Measurements from ENCODE around the gene PCGF1.

The PCGF1 gene

DNA sequence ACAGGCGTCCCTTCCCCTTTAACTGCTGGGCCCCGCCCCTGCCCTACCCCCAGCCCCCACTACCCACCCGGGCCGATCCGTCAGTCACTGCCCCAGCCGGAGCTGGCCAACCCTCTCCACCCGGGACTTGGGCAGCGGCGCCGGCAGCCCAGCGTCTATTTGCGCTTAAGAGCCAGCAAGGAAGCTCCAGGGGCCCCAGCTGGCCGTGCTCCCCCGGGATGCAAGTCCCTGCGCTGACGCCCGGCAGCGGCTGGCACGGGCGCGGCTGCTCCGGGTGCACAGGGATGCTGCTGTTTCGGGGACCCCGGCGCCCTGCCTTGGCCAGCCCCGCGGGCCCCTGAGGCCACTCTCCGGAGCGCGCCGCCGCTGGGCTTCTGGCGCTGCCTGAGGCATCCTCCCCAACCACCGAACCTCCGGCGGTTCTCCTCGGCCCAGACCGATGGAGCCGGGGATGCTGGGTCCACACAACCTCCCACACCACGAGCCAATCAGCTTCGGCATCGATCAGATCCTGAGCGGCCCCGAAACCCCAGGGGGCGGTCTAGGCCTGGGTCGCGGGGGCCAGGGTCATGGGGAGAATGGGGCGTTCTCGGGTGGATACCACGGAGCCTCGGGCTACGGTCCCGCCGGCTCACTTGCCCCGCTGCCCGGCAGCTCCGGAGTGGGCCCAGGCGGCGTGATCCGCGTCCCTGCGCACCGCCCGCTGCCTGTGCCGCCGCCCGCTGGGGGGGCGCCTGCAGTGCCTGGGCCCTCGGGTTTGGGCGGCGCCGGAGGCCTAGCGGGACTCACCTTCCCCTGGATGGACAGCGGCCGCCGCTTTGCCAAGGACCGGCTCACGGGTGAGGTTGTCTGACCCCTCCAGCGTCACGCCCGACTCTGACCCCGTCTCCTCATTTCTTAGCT lies 7.1 kb upstream of the PCGF1 start, which contains the start of gene TLX2:
Gene TLX2, plus strand, starts transcription at position 83 of the 903 bp plus-strand sequence. Its CDS starts 357 bp downstream, at position 440.
- DNase-seq = no peak

DNA sequence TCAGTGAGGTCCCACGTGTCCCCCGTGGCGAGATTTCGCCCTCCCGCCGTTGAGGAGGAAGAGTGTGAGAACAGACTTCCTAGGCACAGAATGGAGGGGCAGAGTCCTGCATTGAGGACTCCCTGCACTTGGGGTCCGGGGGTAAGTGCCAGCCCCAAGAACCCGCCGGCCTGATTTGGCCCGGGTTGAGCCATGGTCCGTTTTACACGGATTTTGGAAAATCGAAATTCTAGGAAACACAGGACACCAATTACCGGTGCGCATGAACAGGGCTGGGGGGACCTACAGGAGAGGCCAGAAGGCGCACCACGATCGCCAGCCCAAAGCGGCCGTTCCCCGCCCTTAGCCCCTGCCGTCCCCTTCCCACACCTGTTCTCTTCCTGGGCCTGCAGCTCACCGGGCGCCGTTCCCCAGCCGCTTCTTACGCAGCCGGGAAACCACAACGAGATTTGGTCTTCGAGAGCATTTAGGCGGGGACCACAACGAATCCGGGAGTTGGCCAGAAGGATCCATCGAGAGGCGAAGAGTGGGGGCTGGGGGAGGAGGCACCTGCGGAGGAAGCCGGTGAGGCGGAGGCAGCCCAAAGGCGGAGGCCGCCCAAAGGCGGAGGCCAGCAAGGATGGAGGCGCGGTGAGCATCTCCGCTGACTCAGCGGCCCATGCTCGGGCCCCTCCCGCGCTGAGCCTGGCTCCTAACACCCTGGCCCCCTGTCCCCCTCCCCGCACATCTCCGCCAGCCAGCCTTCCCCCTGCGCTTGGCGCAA lies 6.3 kb upstream of the PCGF1 start:
- no peak for DNase-seq

DNA sequence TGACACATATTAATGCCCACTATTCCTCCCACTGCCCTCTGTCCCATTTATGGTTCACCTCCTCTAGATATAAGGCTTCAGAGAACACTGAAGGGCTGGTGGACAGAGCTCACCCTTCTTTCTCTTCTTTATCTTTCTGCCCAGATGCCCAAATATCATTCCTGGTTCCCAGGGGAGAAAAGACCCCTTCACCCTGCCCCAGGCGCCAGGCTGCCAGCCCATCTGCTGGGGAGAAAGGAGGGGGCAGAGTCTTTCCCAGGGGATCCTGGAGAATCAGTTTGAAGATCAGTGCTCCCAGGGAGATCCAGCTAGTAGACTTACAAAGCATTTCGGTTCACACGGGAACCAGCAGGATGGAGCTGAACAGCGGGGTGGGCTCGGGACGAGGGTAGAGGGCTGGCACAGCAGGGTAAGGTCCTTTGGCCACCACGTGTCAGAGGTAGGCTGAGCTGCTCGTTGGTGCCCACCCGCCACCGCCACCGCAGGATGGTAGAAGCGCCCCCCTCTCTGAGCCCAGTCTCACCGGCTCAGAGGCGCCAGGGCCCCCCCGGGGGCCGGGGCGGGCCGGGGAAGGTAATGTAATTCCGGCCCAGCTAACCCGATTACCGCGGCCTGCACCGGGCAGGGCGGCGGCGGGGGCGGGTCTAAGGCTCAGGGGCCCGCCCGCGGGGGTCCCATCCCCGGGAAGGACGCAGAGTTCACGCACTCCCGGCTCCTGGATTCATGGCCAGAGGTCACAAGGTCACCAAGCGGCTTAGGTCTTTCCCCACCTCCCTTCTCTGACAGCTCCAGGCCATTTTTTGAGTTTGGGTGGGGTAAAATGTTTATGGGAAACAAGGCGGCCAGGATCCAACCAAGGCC lies 5.5 kb upstream of the PCGF1 start:
- DNase-seq = no peak

DNA sequence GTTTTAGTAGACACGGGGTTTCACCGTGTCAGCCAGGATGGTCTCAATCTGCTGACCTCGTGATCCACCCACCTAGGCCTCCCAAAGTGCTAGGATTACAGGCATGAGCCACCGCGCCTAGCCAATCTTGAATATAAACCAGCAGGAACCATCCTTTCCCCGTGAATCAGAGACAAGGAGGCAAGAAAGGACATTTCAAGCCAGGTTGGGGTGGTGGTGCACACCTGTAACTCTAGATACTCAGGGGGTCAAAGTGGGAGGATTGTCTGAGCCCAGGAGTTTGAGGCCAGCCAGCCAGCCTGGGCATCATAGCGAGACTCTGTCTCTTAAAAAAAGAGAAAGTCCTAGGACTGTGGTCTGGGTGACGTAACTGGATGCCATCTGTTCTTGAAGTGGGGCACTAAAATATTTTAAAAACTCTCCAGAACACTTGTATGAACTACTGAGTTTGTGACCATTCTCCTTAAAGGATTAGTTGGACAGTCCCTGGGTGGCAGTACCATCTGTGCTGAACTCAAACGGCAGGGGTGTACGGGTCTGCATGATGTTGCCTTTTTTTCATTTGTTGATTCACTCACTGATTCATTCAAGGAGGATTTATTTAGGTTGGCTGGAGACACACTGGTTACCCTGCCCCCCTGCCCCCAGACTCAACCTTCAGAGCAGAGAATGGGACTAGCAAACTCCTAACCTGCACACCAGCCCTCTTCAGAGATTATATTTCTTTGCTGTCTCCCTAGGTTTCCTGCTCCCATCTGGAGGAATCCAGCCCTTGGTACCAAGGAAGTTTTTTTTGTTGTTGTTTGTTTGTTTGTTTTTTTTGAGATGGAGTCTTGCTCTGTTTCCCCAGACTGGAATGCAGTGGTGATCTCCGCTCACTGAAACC lies 3.9 kb upstream of the PCGF1 start:
- DNase-seq = no peak

DNA sequence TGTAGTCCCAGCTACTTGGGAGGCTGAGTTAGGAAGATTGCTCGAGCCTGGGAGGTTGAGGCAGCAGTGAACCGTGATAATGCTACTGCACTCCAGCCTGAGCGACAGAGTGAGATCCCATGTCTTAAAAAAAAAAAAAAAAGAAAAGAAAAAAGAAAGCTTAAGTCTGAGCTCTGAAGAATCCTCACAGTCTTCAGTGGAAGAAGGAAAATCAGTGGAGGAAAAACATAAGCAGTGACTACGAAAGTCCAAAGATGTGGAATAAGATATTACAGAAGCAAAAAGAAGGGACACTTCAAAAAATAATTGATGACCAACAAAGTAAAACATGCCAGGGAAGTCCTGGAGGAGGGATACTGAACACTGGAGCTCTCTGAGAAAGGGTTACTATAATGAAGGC lies 2.8 kb upstream of the PCGF1 start:
- DNase-seq = no peak

DNA sequence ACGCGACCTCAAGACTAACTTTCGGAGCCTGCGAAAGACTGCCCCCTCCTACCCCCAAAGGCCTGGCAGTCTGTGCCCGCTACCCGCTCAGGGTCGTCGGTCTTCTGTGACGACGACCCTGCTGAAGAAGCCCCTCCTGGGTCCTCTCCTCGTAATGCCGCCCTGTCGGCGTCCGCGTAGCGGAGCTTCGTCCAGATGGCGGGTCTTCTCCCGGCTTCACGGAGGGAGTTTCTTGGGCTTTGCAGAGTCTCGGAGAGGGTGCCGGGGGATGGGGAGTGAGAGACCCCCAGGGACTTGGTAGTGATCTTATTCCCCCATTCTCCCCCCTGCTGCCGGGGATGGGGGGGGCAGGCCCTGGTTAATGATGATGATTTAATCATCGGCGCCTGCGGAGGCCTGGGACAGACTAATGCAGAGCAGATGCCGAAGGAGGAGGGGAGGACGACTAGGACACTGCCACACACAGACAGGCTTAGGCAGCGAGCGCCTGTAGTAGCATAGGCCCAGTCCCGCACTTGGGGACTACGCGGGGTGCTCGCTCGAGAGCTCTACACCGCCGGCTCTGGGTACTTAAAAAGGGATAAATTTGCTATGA lies 528 bp upstream of the PCGF1 start:
- peak; percentile 50 for DNase-seq

DNA sequence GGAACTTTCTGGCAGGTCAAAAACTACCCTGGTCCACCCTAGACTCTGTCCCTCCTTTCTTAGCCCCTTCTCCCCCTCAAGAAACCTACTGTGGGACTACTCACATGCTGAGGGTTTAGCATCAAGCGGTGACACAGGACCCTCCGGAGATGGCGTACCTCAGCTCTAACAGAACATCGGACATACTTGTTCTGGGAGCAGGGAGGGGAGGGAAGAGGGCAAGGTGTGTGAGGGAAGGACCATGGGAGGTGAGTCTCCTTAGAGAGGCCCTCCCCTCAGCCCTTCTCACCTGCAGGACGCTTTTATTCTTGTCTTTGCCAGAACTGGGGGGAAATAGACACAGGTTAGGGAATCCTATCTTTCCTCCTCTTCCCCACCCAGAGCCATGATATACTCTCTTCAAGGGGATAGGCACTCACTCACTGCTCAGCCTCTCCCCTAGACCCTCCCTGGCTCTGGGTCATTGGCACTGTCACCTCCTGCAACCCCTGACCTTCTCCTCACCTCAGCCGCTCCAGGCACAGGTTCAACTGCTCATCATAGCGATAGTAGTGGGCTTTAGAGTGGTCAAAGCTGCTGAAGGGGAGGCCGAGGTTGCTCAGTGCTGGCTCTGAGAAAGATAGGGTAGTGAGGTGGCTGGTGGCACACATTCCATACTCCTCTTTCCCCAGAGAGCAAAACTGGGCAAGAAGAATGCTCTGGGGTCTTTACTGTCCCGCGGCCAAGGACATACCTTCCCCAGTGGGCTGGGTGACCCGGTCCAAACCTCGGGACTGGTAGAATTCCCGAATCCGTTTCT lies 1.8 kb downstream of the PCGF1 start:
- DNase-seq = no peak

DNA sequence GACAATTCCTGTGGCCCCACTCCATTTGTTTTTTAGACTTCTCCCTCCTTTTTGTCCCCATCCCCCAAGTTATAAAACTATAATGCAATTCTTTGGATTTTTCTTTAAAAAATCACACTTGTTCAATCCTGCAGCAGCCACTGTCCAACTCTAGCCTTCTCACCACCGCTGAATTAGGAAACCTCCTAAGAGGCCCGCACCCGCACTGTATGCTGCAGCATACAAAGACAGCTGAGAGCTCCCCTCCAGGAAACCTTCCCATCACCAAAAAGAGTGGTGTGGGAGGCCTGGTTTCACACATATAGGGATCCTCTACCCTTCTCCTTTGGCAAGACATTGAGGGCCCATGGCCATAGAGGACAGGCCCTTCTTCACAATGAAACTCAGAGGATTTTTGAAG lies 2.9 kb downstream of the PCGF1 start:
- DNase-seq = no peak

DNA sequence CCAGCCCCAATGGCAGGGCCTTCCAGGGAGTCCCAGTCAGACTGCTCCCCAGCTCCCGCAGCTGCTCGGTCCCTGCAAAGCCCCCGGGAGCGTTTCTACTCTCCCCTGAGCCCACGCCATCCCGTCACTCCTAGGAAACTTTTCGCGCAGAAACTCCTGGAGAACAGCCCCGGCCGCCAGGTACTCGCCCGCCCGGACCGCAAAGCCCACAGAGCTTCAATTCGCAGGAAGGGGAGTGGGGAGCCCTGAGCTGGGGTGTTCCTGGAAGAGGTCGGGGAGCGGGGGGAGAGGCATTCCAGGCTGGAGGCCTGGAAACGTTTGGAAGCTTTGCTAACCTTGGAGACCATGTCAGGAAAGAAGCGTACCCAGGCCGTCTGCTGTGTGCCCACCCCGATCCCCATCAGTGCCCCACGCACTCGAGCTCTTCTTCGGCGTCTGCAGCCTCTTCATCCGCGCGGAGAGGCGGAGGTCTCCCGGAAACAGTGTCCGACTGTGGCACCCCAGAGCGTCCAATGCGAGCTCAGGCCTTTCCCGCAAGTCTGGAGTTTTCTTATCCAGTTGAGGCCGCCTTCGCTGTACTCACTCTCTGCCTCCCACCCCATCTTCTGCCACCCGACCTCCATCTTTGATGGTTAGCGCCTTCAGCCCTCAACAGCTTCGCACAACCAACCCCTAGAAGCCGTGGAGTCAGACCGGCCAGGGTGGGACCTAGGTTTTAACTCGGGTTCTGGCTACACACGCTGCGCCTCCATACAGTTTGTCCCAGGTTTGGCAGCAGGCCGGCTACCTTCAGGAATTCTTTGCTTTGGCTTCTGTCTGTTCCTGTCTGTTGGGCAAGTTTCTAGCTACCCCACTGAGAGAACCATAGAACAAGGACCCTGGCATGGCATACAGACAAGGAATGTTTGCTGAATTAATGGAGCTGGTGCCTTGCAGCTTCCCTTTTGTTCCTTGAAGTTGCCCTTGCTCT lies 3.7 kb downstream of the PCGF1 start:
- DNase-seq = no peak

DNA sequence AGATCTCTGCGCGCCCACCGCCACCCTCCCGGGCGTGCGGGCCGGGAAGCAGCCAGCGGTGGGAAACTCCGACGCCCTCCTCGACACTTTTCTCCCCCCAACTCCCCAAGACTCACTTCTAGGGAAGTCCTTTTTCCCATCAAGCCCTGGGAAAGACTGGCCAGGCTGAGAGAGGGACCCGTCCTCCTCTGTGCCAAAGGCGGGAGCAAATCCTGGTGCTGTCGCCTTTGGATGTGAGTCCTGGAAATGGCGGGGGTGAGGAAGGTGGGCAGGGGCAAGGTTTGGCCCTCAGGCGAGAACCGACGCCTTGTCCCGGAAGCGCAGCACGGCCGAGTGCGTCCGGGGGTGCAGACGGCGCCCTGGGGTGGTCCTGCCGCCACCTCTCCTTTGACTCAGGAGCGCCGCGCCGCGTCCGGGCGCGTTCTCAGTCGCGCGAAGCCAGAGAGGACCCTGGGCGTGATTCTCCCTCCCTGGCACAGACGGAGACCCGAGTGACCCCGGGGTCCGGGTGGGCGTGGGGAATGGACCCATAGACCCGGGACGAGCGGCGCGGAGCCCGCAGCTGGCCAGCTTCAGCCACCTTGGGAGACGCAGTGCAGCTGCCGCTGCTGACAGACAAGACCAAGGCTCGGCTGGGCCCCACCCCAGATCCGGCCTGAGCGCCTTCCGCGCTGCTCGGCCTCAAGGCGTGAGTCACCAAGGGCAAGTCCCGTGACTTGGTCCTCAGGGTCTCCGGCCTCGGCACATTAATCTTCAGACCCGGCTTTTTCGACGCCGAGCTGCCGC lies 4.6 kb downstream of the PCGF1 start:
- DNase-seq = no peak

DNA sequence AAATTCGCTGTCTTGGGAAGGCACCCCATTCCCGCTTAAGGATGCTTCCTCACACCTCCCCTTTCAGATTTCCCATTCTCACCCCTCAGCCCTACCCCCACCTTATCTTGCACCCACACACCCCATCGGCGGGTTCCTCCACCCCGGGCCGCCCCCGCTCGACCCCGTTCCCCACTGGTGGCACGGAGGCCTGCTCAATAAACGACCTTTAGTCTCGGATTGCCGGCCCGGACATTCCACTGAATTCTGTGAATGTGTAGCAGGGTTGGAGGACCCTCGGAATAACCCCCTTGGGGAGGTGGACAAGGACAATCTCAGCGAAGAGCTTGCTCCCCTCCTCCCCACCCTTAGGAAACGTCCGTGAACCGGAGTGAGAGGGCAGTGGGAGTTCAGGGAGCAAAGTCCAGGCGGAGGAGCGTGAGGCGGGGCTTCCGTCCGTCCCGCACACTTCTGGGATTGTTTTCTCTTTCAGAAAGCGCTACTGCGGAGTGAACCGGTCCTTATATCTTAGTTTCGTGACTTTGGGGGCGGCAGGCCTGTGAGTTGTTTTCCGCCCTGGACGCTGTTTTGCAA lies 5.3 kb downstream of the PCGF1 start:
- no peak for DNase-seq

DNA sequence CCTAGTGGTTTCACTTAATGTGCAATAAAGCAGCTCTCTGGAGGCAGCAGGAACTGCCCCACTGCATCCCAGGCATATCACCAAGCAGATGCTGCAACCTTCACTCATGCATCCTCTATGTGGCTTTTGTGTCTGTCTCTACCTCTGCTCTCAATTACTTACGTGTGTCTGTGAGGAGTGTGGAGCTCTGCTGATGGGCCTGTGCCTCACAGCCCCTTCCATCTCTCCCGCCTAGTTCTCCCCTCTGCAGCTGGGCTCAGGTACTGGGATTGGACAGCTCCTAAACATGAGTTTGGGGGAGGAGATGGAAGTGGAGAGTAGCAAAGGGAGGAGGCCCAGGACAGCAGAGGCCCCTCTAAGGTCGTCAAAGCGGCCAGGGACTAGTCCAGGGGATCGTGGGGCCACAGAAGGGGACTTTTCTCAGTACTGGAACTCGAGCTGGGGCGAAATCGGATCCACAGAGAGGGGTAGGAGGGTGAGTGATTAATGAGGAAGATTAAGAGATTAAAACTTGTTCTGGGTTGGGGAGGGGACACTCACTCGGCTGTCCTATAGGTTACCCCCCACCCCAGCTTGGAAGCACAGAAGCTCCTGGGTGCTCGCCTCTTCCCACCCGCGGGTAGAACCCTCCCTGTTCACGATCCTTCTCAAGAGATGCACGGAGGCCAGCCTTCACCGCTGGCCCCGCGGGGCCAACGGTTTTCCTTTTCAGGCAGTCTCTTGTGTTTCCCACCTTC lies 6.0 kb downstream of the PCGF1 start:
- no peak for DNase-seq

DNA sequence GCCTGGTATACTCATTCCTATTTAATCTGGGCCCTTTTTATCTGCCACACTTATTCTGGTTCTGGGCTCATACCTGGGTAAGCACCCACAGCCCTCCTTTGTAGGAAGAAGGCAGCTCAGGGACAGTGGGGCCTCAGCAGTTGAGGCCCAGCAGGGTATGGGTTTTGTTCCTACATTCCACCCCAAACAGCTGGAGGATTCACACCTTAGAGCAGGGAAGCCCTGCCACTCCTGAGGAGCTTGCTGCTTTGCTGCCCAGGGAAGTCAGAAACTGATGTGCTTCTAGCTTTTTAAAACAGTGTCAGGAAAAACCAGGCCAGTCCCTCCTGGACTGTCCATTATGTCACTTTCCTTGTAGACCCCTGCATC lies 6.9 kb downstream of the PCGF1 start:
- no peak for DNase-seq

DNA sequence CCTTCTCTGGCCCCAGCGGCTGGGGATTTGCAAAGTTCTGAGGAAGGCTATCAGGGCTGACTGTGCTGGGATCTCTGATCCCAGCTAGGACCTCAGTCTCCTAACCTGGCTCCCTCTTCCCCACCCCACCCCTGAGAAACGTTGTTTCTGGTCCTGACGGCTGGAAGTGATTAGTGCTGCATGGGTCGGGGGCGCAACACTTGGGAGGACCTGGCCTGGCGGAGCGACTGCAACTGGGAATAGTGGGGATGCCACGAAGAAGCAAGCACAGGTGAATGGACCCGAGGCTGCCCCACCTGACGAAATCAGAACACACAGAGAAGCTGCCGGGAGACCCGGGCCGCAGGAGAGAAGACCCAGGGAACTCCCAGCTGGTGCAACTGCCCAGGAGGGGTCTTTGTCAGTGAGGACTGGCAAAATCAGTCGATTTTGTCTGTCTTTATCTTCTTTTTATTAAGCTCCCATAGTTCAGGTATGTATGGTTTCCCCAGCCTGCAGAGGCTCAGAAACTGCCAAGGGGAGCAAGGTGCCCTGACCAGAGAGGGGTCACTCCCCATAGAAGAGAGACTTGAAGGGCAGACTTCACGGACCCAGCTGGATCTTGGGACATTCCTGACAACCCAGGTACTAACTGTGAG lies 7.4 kb downstream of the PCGF1 start:
- no peak for DNase-seq

DNA sequence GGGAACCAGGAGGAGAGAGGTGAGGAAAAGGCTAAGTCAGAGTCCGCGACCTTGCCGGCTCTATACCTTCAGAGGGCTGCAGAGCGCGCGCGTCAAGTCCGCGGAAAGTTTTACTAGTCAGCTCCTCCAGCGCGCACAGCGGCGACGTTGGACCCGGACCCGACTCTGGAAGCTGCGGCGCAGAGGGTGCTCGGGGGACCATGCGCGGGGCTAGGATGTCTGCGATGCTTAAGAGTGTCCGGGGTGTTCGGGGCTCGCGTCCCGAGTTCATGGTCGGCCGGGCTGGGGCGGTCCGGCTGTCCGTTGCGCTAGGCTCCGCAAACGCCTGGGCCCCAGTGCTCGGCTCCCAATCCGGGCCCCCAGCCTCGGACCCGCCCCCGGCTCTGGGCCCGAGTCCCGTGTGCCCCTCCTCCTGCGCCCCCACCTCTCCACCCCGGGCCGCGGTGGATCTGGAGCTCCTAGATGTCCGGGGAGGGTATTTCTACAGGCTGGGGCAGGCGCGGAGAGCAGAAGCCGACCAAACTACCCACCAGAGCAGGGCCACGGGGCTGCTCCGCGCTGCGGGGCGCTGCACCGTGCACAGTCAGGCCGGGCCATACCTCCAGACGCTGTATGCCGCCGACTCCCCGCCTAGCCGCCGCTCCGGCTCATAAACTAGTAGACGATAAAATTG lies 8.1 kb downstream of the PCGF1 start, which contains the start of gene LBX2:
Gene LBX2, minus strand, starts transcription at position 337 of the 673 bp plus-strand sequence. Its CDS starts 66 bp downstream, at position 271.
- no peak for DNase-seq
